HG03565 (cell line): ENCODE data around the gene C15orf61.

ENCODE experiments used
- ATAC-seq: cut with Tn5 transposase; IDR thresholded peaks from one replicate; pipeline ENCODE4 v1.9.1; 2021; ENCODE audit warnings: mild to moderate bottlenecking, moderate library complexity; ENCODE audit not compliant: unreplicated experiment

C15orf61 gene

DNA sequence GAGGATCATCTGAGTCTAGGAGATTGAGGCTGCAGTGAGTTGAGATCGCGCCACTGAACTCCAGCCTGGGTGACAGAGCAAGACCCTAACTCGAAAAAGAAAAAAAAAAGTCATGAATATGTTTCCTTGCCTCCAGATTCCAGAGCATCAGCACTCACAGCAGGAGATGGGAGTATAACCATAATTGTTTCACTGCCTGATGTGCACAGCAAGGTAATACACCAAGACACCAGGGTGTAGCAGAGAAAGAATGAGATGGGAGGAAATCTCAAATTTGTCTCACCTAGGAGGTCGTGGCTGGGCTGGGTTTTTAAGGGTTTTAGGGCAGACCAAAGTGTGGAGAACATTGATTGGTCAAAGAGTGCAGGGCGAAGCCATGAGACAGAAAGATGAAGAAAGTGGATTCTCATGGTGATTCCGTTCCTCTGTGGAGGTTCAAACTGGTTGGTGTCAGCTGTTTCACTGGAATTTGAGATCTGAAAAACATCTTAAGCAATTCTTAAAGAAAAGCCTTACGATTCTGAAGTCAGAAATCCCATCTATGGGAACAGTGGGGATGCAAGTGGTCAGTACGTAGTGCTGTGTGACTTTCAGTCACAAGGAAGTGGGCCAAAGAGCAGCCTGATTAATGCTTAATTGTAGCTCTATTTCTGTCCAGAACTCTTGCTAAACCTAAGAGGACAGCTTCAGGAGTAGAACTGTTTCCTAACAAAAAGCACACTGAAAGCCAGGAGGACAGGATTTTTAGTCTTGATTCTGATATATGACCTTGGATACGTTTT lies 7.8 kb upstream of the C15orf61 start:
- no peak for ATAC-seq

DNA sequence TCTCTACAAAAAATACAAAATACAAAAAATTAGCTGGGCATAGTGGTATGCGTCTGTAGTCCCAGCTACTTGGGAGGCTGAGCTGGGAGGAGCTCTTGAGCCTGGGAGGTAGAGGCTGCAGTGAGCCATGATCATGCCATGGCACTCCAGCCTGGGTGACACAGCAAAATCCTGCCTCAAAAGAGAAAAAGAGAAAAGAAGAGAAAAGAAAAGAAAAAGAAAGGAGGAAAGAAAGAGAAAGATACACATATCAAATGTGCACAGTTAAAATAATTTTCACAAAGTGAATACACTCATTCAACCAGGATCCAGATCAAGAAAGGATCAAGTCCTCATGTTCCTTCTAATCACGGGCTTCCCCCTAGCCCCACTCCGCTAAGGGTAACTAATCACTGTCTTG lies 5.8 kb upstream of the C15orf61 start:
- no peak for ATAC-seq

DNA sequence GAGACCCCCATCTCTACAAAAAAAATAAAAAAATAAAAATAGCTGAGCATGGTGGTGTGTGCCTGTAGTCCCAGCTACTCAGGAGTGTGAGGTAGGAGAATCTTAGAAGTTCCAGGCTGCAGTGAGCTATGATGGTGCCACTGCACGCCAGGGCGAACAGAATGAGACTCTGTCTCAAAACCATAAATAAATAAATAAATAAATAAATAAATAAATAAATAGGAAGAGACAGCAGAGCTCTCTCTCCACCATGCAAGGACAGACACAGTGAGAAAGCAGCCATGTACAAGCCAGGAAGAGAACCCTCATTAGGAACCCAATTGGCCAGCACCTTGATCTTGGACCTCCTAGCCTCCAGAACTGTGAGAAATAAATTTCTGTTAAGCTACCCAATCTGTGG lies 5.4 kb upstream of the C15orf61 start:
- no peak for ATAC-seq

DNA sequence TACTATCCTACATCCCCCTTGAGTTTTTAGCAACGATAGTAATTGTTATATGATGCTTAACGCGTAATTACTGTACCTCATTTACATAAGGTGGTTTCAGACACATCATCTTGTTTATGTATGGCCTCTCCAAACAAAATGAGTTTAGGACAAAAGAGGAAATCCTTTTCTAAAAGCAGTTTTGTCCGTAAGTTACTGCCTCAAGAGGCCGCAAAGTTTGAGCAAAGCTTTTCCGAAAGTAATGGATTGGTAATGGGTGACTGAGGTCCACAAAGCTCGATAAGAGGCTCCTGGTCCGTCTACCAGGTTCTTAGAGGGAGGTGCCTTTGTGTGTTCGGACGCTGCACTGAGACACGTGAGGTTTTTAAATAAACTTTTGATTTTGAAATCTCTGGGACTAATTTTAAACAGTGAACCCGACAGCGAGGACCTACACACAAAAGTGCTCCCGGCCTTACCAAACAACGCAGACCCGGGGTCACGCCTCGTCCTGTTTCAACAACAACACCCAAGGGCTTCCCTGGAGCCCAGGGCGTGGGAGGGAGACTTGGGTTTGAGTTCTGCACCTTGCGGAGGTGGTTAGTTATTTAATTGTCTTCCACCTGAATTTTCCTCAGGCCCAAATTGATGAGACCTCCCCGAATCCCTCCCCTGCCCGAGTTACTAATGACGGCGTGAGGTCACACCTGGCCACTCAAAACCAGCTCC lies 456 bp upstream of the C15orf61 start:
- ATAC-seq = no peak

DNA sequence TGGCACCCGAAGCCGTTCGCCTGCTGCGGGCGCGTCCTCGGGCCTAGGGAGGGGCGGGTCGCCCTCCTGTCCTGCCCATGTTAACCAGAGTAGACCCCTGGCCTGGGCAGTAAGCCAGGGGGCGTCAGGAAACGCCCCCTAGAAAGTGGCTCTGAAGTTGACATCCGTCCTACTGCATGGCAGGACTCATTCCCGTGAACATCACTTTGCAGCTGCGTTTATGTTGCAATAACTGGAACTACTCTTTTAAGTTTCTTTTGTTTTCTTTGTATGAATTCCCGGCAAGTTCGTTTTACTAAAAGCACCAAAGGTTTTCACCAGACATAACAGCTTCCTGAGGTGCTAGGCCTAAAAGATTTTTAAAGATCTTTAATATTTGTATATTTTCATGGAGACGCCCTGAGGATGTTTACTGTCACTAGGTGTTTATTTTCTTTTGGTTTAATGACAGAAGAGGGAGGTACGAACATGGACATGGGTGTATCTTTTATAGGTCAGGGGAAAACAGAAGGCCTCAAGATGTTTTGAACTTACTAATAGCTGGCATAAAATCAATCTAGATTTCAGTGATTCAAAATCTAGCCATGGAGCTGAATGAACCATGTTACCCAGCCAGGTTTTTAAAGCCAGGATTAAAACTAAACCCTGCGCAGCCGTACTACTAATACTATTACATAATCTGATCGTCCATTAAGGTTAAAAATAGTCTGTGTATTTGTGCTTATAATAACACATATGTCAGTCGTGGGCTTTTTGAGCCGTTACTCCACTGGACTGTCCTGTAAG lies 1.0 kb downstream of the C15orf61 start:
- ATAC-seq = no peak

DNA sequence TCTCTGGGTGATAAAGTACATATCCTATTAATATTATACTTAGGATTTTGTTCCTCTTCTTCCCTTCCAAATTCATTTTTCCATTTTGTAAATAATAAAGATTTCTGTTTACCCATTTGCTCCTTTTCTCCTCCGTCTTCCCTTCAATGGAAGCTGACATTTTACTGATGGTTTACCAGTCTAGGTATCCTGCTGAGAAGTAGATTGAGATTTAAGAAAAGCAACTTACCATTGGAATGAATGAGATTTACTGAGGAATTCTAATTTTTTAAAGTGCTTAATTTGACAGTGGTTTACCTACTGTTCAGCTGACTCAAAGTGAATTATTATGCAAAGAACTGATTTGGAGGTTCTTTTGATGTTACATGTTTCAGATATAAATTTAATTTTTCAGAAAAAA lies 2.4 kb downstream of the C15orf61 start:
- ATAC-seq = no peak

DNA sequence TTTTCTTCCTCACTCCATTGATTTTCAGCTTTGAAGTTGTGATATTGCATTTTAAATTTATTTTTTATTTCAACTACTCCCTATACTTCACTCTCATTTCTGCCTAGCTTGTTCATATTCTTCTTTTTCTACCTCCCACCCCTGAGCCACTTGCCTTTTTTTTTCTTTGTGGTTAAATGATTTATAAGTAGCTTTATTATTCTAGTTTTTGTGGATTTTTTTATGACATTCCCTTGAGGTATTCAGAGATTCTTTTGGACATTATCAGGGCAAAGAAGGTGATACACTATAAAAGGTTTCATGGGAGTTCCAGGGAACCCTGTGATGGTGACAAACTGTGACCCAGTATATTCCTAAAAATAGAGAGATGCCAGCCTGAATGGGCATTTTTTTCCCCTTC lies 3.3 kb downstream of the C15orf61 start:
- no peak for ATAC-seq

DNA sequence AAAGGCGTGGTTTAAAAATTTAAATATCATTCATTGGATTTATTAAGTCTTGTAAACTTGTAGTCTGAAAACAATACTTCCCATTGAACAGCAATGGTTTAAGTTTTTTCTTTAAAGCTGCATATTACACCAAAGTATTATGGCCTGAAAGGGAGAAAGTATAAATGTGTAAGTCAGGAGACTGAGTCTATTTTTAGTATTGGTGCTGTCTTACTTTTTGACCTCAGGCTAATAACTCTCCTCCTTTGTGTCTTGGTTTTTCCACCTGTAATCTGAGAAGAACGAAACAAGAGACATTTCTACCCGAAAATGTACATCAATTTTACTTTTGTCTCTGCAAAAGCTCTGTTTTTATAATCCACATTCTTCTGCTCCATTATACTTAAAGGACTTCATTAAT lies 7.6 kb downstream of the C15orf61 start:
- no peak for ATAC-seq

DNA sequence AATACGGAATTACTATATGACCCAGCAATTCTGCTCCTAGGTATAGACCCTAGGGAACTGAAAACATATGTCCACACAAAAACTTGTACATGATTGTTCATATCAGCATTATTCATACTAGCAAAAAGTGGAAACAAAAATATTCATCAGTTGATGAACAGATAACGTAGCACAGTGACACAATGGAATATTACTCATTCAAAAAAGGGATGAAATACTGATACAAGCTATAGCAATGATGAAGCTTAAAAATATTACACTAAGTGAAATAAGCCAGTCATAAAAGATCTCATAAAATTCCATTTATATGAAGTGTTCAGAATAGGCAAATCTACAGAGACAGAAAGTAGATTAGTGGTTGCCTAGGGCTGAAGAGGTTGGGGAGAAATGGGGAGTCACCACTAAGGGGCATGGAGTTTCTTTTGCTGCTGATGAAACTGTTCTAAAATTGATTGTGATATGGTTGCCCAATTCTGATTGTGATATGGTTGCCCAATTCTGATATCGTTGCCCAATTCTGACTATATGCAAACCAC lies 10.5 kb downstream of the C15orf61 start:
- ATAC-seq = no peak

DNA sequence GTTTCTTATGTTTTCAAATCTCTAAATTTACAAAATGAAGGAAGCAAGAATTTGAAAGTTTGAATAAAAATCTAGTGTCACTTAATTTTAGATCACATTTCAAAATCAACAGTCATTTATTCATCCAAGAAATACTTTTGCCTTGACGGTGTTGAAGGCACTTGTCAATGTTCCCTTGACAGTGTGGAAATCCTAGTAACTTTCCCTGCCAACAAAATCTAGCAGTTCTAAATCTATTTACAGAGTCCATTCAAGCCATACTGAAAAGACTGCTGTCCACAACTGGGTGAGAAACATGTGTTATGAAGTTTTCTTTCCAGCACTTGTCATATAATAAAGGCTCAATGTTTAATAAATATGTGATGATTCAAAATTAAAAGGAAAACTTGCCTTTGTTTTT lies 12.9 kb downstream of the C15orf61 start:
- no peak for ATAC-seq

DNA sequence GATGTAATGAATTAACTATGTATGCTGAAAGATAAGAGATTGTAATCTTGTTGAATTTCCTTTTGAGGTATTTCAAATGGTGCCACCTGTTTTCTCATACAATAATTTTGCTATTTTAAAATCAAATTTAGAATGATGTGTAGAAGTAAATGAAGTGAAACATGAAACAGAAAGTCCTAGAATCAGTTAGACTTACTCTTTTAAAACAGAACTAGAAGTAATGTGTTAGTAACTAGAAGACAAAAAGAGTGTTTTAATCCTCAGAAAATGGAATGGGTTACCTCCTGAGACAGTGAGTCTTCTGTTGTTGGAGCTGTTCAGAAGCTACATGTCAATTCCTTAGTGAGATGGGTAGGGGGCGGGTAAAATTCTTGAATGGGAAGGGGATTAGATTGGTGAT lies 13.4 kb downstream of the C15orf61 start:
- ATAC-seq = no peak

DNA sequence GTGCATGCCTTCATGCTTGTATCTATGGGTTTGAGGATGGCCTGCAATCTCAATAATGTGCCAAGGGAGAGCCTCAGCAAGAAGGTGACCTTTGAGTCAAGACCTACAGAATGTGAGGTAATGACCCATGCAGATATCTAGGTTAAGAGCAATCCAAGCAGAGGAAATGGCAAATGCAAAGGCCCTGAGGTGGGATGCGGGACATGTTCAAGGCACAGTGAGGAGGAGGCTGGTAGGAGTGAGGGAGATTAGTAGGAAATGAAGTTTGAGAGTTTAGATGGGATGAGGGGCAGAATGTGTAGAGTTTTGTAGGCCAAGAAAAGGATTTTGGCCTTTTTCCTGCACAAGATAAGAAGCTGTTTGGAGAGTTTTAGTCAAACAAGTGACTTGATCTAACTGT lies 16.8 kb downstream of the C15orf61 start:
- no peak for ATAC-seq

DNA sequence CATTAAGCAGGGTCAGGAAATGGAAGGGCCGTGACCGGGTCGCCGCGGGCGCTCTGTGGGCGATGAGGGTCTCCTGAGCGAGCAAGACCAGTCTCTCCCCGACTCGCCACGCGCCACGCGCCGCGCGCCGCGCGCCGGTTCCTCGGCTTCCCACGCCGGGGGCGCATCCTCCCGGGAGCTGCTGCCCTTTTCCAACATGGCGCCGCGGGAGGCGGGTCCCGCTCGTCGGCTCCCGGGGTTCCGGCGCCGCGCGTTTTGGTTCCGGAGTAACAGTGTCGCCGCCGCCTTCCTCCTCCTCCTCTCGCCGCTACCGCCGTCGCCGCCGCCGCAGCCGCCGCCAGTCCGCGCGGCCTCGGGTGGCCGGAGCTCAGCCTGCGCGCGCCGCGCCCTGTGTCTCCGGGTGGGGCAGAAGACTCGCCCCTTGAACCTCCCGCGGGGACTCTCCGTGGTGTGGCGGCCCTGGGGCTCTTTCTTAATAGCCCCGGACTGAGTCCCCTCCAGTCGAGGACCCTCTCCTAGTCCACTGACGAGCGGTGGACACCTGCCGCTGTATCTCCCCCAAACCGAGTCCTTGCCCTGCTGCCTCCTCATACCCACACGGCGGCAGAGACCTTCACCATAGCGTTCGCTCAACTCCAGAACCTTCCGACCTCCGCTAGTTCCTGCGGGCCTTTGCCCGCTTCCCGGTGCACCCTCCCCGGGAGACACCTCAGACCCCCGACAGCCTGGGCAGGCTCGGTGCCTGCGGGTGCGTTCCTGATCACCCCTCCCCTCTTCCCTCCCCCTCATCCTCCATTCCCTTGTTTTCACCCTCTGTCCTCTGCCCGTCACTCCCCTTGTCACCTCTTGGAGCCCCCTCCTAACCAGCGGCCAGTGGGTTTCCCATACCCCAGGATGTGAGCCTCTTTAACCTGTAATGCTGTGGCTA lies 21.8 kb downstream of the C15orf61 start, which contains the start of gene MAP2K5:
TSS of gene MAP2K5 (plus strand) at position 284 of the 928 bp plus-strand sequence. CDS start at position 917, 633 bp downstream.
- no peak for ATAC-seq

DNA sequence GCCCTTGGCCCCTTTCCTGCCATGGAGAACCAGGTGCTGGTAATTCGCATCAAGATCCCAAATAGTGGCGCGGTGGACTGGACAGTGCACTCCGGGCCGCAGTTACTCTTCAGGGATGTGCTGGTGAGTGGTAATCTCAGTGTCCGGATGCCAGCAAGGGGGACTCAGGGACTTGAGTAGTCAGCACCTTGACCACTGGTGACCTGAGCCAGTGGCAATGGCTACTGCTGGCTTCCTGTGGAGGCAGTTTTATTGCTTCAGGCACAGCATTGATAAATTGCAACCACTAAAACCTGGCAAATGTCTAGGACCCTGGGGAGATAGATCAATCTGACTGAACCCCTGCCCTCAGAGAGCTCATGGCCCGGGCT lies 22.4 kb downstream of the C15orf61 start:
- ATAC-seq = no peak

DNA sequence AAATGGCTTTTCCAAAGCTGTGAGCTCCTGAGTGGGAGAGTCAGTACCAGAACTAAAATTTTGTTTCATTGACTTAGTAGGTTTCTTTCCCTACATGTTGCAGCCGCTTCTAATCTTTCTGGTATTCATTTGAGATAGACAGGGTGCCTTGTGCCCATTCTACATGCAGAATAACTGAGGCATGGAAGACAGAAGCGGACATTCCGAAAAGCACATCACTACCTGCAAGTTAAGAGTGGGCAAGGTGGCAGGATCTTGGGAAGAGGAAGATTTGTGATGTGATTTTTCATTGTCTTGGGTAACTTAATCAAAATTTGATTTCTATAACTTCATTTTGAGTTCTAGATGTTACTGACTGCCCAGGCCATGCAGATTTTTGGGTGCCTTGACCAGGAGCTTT lies 23.5 kb downstream of the C15orf61 start:
- ATAC-seq = no peak

DNA sequence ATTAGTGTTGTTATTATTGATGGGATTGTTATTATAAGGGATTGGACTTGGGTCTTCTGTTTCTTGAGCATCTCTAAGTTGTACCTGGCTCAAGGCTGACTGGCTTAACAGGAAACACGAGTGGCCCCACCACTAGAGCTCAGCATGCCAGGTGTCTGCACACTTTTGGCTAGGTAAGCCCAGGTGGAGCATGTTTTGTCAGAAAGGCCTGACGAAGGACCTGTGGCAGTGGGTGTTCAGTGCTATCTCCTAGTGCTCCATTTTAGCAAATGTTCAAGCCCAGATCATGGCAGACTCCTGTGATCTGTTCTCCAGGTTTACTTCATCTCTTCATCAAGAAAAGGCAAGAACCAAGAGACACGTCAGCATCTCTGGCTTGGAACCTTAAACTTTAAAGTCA lies 24.9 kb downstream of the C15orf61 start:
- no peak for ATAC-seq

DNA sequence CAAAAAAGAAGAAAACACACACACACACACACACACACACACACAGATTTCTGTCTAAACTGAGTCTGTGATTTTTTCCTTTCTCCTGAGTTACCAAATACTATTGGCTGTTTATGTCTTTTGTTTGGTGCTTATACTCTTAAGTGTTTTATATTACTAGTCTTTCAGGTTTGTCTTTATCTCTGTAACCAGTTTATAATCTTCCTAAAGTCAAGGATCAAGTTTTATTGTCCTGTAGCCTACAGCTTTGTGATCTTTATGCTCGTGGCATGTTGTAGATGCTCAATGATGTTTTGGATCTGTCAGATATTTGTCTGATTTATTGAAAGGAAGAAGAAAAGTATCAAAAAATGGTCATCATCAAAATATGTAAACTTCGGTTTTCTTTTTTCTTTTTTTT lies 26.1 kb downstream of the C15orf61 start:
- ATAC-seq = no peak

DNA sequence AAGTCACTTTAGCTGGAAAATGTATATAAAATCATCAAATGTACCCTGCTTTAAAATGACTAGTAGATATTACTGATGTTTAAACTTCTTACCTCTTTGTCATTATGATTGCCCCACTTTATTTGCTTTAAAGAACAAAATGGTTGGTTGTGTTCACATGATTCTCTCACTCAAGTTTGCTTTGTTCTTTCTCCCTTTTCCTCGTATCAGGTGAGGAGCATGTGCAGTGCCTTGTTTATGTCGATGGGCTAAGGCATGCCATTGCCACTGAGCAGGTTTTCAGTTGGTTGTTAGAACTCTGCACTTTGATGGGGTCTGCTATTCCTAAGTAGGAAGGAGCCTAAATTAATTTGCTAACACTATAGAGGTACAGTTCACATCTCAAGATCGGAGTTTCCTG lies 26.9 kb downstream of the C15orf61 start:
- no peak for ATAC-seq

DNA sequence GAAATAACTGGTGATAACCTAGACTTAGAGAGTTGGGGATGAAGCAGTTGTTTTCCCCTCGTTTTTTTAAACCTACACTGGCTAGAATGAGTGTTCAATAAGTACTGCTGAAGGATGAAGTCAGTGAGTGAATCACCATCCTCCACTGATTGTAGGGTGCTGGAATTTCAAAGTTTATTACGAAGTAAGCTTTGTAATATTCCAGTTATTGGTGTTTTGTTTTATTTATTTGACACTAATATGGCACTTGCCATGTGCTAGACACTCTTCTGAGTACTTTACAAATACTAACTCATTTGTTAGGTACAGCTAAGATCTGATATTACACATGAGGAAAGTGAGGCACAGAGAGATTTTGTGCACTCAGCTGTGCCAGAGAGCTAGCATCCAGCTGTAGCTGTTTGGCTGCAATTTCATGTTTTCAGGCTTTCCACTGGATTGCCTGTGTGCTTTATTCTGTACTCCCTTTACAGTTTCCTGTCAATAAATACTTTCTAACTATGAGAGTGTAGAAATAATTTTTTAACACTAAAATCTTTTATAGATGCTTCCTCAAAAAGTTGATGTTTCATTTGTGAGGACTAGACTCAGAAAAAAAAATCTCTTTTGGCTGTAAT lies 27.4 kb downstream of the C15orf61 start:
- ATAC-seq = no peak
